Erythroblast (primary cell): ENCODE data around the gene CTNNA1.

ENCODE experiments used
- GATA1 ChIP-seq: IDR thresholded peaks from 2 replicates; pipeline ENCODE4 v1.6.1; 2011; ENCODE audit warnings: low read depth, mild to moderate bottlenecking, control low read depth, low read length, moderate library complexity
- POLR2A ChIP-seq: IDR thresholded peaks from 2 replicates; pipeline ENCODE4 v1.6.1; 2011; ENCODE audit warnings: mild to moderate bottlenecking, low read length

GRCh38 chr5:138926688-138927448 is 173.6 kb downstream of the CTNNA1 start:
- TF ChIP-seq POLR2A = no peak
- no peak for TF ChIP-seq GATA1
